WI38 (cell line): ENCODE measurements around the gene PDE11A.

Source experiments
- H3K4me3 ChIP-seq: 2 replicates; pipeline ENCODE4 v1.5.1; 2011; ENCODE audit warnings: low read depth, mild to moderate bottlenecking, control low read depth, low read length
- TF ChIP-seq, protein P1 (sequence below): IDR thresholded peaks from 2 replicates; pipeline ENCODE4 v1.5.1; 2012; ENCODE audit warnings: low read depth, mild to moderate bottlenecking, control low read depth, low read length

PDE11A gene

GRCh38 chr2:177622521-177622920 is 450.1 kb downstream of the PDE11A start:
- H3K4me3 ChIP-seq, result no peak overlapping the region
- TF ChIP-seq, protein P1, sequence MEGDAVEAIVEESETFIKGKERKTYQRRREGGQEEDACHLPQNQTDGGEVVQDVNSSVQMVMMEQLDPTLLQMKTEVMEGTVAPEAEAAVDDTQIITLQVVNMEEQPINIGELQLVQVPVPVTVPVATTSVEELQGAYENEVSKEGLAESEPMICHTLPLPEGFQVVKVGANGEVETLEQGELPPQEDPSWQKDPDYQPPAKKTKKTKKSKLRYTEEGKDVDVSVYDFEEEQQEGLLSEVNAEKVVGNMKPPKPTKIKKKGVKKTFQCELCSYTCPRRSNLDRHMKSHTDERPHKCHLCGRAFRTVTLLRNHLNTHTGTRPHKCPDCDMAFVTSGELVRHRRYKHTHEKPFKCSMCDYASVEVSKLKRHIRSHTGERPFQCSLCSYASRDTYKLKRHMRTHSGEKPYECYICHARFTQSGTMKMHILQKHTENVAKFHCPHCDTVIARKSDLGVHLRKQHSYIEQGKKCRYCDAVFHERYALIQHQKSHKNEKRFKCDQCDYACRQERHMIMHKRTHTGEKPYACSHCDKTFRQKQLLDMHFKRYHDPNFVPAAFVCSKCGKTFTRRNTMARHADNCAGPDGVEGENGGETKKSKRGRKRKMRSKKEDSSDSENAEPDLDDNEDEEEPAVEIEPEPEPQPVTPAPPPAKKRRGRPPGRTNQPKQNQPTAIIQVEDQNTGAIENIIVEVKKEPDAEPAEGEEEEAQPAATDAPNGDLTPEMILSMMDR, result no peak

DNA sequence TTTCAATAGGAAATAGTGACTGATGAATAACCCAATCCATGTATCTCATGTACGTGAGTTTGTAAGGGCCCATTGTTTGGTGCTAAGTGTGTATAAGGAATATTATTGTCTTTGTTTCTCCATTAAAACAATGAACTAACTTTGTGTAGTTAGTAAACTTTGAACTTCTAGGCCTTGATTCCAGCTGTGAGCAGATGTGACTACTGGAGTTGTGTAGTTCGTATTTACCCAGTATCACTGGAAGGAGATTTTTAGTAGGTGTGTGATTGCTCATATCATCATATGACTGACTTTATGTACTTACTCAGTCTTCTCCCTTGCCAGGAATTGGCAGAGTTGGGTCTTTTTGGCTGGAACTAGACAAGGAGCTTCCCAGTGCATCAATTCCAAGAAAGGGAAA is 452.6 kb downstream of the PDE11A start:
- TF ChIP-seq, protein P1, result no peak
- no peak overlapping the region for H3K4me3 ChIP-seq

GRCh38 chr2:177619461-177619860 is 453.1 kb downstream of the PDE11A start:
- TF ChIP-seq, protein P1, result no peak
- peak overlapping the region; percentile 86 for H3K4me3 ChIP-seq

DNA sequence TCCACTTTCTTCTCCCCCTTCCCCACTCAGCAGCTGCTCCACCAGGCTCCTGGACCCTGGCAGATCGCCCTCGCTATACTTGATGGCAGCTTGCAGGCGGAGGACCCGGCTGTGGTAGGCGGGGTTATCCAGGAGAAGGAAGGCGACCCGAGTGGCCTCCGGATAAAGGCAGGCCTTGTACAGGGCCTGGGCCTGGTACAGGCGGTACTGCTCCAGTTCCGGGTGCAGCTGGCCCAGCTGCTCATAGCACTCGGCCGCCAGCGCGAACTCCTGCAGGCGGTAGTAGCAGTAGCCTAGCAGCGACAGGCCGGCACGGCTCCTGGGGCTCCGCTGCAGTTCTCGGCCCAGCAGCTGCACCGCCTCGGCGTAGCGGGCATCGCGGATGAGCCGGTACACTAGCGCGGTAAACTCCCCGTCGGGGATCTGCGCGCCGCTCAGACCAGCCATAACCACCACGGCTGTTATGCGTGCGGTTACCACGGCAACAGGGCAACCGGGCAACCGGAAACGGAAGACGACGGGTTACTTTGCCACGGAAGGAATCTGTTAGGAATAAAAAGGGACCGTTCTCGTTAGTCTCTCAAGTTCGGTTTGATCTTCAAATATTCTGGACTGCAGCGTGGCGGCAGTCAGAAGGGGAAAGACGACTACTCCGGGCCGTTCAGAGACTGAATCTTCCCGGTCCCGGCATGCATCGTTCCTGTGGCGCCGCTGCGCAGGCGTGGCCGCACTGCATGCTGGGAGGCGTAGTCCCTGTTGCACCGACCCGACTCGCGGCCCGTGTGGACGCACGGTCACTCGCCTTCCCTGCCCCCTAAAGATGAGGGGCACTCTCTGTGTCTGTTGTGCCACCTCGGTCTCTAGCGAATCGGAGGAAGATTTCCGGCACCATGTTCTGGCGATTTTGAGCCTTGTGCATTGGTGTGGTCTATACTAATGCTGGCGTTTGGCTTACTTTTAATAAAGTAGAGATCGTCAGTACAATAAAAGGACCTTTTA is 454.0 kb downstream of the PDE11A start:
- TF ChIP-seq, protein P1, result no peak
- peak overlapping the region; percentile 86 for H3K4me3 ChIP-seq

DNA sequence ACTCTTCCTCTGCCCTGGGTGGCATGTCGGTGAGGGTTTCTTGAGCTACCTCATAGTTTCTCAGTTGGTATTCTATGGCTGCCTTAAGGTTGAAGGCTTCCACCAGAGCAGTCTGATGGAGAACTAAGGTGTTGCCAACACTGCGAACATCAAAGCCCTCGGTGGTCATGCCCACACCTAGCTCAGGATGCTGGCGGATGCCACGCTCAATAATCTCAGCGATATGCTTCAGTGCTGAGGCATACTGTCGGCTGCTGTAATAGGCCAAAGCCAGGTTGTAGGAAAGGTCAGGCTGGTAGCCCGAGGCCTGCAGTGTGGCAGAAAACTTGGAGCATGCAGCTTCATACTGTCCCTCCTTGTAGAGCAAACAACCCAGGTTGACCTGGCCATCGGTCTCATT is 454.7 kb downstream of the PDE11A start:
- TF ChIP-seq, protein P1, result no peak
- H3K4me3 ChIP-seq, result peak overlapping the region; percentile 86

DNA sequence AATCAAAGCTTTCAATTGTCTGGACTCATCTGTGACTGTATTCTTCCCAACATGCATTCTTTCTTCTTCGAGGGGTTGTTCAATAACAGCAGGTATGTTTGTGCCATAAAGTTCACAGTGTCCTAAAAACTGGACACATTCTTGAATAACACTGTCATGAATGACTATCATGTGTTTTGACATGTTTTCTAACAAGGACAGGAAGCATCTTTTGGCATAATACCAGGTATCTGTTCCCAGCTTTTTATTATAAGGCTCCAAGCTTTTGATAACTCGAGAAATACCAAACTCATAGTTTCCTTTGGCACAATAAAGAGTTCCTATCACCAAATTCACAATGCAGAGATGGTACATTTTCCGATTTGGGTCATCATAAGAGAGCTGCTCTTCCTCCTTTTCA is 455.8 kb downstream of the PDE11A start:
- TF ChIP-seq, protein P1, result no peak
- H3K4me3 ChIP-seq, result no peak overlapping the region

DNA sequence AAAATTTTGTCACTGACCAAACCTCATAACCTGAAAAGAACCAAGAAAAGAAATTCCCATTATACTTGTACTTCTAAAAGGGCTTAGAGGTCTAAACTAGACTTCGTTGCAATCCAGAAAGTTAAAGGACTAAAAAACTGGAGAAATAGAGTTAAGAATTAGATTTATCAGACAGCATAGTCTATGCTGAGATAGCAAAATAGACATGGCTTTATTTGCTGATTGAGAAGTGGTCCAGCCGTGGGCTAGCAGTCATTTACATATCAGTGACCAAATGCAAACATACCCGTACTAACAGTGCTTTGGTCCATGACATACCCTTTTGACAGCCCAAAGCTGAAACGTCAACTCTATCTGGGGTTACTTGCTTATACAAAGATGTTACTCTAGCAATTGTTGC is 456.5 kb downstream of the PDE11A start:
- TF ChIP-seq, protein P1, result no peak
- no peak overlapping the region for H3K4me3 ChIP-seq
